ENCODE data around the gene BCL2A1.
"Not testable (repeated sequence)": the region's sequence is repeated elsewhere in the genome, so short reads cannot be mapped to it uniquely, and the experiment has no call there.

- TF ChIP-seq POLR2A, CTCF (IDR thresholded peaks at IDR 0.05): not testable (repeated sequence)
Measured at GRCh38 chr15:79926116-79926515, 44.9 kb downstream of the BCL2A1 start.
